Caki2 (cell line): ENCODE data around the gene TMPRSS11D. TPM values are rescaled to one million over a fixed set of nuclear protein-coding genes. Genes with fewer than 3 reads are reported as not detected.

Experiments
- DNase-seq: peaks from one replicate; pipeline ENCODE4 v3.0.0-alpha.2; 2015; ENCODE audit warnings: low read depth
- in situ Hi-C: cut with HindIII; loops from 2 replicates; pipeline ENCODE4 v1.10.0; 2016; ENCODE audit warnings: low sequenced_read_pairs, low pct_unique_long_range_greater_than_20kb, mixed read lengths
- total RNA-seq: library from RNA; depleted of rRNA; stranded (reverse); fragments of >200 nt; shearing (Covaris generic); gene quantifications from 2 replicates; pipeline ENCODE4 v1.2.3, GENCODE V29; 2014; ENCODE audit warnings: low replicate concordance; rRNA removed

The TMPRSS11D gene, protein sequence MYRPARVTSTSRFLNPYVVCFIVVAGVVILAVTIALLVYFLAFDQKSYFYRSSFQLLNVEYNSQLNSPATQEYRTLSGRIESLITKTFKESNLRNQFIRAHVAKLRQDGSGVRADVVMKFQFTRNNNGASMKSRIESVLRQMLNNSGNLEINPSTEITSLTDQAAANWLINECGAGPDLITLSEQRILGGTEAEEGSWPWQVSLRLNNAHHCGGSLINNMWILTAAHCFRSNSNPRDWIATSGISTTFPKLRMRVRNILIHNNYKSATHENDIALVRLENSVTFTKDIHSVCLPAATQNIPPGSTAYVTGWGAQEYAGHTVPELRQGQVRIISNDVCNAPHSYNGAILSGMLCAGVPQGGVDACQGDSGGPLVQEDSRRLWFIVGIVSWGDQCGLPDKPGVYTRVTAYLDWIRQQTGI
- not detected in 2 replicates for total RNA-seq

DNA sequence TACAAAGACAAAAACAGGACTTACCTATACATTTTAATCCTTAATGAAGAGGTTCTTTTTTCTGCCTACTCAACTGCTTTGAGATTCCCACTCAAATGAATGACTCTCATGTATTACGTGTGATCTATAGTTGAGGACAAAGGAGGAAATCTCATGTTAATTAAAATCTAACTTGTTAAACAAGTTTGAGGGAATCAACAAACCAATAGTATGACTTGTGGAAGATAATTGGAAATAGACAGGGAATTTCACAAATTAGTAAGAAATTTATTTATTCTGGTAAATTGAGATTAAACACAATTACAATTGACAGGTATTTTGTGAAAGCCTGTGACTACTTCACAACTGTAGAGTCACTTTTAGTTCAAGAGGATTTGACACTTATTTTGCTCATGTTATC, at the start of gene TMPRSS11D:
TMPRSS11D (minus strand) TSS at position 101 of the 400 bp plus-strand sequence; CDS start at position 32, 69 bp downstream.
- no peak for DNase-seq
- in situ Hi-C loops: no loop called here

DNA sequence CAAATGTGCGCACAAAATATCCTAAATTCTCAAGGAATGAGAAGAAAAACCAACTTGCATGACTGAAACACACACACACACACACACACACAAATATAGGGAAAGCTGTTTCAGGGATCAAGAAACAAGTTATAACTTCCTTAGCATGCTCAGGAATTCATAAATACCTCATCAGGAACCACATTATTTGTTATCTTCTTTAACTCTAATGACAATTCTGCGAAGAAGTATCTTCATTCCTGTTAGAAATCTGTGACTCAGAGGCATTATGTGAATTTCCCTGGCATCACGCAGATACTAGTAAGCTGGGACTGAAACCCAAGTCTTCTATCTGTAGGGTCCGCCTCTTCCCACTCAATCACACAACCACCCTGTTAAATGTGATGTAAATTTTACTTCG, 49.2 kb upstream of the TMPRSS11D start:
- DNase-seq: no peak
- in situ Hi-C loops: no loop called here

DNA sequence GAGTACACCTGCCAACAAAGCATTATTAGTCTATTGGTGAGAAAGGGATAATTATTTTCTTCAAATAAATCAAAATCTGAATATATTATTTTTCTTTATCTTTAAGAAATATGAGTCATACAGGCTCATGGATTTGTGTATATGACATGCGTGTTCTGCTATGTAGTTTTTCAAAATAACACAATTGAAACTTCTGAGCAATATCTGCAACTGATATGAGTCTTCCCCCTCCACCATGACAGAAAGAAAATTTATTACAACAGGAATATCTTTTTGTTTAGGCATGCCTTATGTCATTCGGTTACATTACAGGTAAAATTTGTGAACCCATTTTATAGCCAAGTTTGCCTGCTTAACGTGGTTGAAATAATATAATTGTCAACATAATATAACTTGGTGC, 47.5 kb upstream of the TMPRSS11D start:
- in situ Hi-C loops: no loop called here
- no peak for DNase-seq

DNA sequence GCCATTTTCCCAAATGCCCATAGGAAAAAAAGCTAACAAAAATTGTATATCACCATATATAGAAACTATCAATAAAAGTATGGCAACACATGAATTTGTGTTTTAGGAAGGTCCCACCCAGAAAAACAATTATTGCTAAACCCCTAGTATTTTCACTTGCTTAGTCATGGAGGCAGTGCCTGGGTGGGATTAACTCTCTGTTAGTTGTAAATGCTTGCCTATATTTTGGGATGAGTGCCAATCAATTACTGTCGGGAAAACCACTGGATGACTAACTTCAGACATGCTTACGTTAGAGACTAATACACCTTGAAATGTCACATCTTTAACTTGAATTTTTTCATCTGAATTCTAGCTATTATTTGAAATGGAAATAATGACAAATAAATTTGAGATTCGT, 45.6 kb upstream of the TMPRSS11D start:
- in situ Hi-C loops: no loop called here
- DNase-seq: peak; percentile 23

DNA sequence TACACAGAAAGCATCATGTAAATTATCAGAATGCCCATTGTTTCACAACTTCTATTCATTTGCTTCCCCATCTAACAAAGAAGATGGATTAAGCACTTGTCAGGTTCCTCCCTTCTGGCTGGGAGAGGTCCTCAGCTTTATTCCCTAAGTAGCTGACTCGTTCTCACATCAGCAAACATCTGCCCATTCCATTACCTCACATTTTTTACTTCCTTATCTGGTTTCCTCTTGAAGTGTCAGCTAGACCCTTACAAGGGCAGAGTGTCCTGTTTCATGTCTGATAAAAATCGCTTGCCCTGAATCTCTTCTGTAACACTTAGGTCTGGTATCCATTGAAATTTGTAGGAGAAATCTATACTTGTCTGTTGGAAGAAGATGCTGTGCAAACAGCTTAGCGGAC, 44.7 kb upstream of the TMPRSS11D start:
- peak; percentile 38 for DNase-seq

DNA sequence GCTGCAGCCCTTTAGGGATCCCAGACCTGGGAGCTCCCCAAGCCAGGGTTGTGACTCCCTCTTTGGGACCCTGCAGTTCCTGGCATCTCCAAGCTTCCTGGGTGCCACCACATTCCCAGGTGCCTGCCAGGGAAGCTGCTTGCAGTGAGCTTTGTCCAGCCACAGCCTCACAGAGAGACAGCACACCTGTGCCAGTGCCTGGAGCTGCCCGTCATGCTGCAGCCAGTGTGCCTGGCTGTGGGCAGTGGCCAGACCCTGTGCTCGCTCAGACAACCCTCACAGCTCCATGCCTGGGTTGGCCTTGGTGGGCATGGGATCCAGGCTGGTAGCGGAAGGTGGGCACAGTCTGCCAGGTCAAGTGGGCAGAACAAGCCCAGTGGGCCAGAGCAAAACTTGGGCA, 43.4 kb upstream of the TMPRSS11D start:
- DNase-seq: no peak
- in situ Hi-C loops: no loop called here

More for the DNA sequence above, 44.7 kb upstream of the TMPRSS11D start:
- in situ Hi-C loops: no loop called here

DNA sequence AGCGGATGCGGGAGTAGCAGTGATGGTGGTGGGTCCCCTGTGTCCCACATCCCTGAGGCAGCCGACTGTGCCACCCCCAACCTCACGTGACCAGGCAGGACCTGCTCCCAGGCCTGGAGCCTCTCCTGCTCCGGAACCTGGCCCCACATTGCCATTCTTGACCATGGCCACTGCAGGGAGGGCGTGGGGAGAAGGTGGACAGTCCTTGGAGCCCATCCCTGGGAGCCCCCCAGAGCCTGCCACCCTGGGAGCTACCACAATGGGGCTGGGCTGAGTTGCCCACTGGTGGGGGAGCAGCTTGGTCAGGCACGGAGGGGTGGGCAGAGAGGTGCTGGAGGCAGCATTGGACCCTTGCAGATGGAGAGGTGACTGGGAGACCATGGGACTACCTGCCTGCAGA, 42.7 kb upstream of the TMPRSS11D start:
- DNase-seq: no peak
- in situ Hi-C loops: no loop called here

DNA sequence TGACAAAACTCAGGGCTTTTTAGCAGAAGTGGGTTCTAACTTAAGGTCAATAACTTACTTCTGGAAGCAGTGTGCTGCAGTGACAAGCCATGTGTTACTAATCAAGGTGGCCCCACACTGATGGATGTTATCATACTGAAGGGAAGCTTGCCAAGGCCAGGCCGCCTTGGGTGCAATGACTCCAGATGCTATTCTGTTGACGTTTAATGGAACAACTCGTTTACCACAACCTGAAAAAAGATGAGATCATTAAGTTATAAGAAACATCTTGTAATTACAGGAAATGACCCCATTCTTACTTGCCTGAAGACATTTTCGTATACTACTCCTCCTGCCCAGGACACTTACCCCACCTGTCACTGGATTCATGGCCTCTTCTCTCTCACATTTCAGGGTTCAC, 38.9 kb upstream of the TMPRSS11D start:
- no peak for DNase-seq
- in situ Hi-C loops: no loop called here

DNA sequence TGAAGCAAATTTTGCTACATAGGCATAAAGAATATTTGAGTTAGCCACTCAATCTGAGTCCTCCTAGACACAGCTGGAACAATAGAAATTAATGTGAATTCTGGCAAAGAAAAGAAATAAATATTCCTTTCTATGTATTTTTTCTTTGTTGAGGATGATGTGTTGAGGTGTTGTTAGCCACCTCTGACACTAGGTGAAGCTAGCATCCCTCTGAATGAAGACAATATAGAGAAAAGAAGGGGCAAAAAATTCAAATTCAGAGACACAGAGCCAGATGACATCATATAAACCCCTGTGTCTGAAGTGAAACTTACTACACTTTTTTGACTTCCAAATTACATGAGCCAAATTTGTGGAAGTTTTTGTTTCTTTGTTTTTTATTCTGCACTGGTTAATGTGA, 34.6 kb upstream of the TMPRSS11D start:
- in situ Hi-C loops: no loop called here
- DNase-seq: no peak

DNA sequence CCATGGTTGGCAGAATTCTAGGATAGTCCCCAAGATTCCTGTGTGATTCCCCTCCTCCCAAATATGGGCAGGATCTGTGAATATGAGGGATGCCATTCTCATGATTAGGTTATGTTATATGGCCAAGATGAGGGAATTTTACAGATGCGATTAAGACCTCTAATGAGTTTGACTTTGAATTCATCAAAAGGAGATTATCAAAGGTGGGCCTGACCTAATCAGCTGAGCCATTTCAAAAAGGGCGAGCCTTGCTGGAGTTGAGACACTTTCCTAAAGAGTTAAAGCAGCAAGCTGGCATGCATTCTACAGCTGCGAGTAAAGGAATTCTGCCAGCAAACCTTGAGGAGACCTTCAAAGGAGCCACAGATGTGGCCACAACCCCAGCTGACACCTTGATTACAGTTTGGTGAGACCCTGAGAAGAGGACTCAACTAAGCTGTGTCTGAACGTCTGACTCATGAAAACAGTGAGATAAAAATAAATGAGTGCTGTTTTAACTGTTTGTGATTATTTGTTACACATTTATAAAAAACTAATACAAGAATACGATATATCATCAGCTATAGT, 31.7 kb upstream of the TMPRSS11D start:
- DNase-seq: no peak
- in situ Hi-C loops: no loop called here

DNA sequence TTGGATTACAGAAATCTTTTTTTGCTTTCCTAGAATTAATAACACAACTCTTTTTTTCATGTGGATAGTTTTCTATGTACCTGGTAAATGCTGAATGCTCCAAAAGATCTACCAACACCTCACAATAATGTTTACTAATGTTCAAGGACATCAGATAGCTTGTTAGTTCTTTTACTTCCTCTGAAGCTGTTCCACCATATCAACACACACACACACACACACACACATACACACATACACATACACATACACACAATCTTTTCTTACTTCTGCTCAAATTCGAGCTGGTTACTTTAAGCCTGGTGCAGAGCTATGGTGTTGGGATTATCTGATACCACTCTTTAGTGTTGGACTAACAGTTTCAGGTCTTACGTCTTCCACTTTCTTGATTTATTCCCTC, 28.3 kb upstream of the TMPRSS11D start:
- no peak for DNase-seq
- in situ Hi-C loops: no loop called here

DNA sequence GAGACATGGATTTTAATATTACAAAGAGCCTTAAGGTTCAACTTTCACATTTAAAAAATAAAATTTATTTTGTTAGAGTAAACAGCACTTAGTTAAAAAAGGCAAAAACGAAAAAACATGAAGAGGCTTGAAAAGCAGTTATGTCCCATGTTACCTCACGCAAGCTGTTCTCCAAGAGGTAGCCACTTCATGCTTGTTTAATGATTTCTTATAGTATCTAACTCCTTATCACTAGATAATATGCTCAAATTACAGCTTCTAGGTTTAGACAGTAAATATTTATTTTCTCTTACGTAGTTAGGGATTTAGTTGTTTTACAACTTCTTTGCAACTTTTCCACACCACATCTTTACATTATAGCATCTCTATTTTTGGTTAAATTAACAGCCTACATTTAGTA, 27.8 kb upstream of the TMPRSS11D start:
- no peak for DNase-seq
- in situ Hi-C loops: no loop called here

DNA sequence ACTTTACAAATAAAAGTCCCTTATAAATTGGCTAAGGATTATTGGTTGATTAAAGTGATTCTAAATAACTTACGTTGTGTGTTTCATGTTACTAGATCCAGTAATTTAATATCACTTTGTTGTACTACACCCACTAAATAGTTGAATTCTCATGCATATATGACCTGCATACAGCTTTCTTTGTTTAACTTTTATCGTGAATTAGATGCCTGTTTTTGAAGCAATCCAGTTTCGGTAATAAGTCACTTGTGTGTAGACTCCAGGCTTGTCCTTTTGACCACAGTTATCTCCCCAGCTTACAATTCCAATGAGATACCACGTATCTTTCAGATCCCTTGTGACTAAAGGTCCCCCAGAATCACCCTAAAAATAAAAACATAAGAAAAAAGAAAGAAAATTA, 27.3 kb upstream of the TMPRSS11D start:
- in situ Hi-C loops: no loop called here
- no peak for DNase-seq

DNA sequence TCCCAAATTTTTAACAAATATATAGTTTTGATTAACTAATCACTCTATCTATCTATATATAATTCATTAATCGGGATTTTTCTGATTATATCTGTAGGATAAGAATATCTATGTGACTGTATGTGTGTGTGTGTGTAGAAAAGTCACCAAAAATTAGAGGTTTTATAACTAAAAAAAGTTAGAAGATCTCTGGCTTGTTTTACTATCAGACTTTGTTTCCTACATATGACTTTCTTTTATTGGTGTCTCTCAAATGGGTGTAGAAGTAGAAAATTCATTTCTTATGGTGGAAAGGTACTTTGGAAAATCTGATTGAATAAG, 26.7 kb upstream of the TMPRSS11D start:
- in situ Hi-C loops: no loop called here
- DNase-seq: no peak

DNA sequence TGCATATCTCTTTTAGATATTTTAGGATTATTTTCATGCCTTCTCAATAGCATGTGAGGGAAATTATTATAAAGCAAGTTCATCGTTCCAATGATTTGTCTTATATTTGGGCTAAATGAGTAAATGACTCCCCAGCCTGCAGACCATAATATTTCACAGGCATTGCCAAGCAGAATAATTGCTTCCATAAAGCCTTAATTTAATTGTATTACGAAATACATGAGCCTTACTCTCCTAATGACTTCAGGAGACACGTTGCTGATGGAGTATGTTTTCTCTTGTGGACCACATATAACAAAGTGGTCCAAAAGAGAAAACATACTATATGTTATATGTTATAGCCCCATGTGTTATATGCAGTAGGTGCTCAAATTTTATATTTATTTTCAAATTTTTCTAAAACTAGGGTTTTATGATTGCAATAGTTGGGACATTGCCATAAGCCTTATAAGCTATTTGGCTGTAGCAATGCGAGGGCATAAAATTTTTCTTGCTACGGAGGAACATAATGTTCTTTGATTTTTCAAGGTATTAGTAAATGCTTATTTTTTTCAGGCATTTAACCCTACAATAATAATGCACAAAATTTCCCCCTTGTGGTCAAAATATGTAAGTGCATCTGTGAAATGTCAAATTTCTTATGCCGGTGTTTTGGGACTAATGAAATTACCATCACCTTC, 26.2 kb upstream of the TMPRSS11D start:
- in situ Hi-C loops: no loop called here

DNA sequence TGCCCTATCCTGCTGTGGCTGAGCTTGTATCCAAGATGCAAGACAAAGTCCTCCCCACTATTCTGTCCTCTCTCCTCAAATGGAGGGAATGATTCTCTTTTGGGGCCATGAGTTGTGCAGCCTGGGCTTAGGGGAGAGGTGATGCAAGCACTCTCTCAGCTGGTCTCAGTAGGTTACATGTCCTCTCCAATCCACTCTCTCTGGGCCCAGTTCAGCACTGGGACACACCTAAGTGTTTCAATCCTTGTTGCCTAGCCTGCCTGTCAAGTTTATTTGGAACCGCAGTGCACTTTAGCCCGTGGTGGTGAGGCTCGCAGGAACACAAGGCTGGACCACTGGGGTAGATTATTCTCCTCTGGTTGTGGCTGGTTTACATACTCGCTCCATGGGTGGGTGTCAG, 23.8 kb upstream of the TMPRSS11D start:
- in situ Hi-C loops: no loop called here
- no peak for DNase-seq

More for the DNA sequence above, 26.2 kb upstream of the TMPRSS11D start:
- no peak for DNase-seq

DNA sequence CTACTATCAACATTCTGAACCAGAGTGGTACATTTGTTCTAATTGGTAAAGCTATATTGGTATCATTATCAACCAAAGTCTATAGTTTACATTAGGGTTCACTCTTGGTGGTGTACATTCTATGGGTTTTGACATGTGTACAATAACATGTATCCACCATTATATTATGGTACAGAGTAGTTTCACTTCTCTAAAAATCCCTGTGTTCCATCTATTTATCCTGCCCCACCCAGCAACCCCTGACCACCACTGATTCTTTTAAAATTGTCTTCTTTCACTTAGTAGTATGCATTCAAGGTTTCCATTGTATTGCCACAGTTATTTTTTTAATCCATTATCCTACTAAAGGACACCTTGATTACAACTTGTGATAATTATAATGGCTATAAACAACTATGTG, 15.3 kb upstream of the TMPRSS11D start:
- DNase-seq: no peak
- in situ Hi-C loops: no loop called here

DNA sequence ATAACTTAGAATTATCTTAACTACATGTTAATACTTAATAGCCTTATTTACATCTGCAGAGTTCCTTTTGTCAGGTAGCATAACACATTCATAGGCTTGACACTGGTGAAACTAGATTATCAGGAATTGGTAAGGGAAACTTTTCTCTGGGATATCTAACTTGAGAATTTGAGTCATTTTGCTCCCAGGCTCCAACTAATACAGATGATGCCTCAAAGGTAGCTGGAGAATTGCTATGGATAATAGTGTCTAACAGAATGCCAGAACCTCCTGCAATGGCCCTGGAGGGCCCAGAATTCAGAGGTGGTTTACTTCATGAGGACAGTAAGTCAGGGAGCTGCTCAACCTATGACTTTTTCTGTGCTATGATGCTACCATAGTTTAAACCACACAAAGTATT, 13.9 kb upstream of the TMPRSS11D start:
- in situ Hi-C loops: no loop called here
- no peak for DNase-seq

DNA sequence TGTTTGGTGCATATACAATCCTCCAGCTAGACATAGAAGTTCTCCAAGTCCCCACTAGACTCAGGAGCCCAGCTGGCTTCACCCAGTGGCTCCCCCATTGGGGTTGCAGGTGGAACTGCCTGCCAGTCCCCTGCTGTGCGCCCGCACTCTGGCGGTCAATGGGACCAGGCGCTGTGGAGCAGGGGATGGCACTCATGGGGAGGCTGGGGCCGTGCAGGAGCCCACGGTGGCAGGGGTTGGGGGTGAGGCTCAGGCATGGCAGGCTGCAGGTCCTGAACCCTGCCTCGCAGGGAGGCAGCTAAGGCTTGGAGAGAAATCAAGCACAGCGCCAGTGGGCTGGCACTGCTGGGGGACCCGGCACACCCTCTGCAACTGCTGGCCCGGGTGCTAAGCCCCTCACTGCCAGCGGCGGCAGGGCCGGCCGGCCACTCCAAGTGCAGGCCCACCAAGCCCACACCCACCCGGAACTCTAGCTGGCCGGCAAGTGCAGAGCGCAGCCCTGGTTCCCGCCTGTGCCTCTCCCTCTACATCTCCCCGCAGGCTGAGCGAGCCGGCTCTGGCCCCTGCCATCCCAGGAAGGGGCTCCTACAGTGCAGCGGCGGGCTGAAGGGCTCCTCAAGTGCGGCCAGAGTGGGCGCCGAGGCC, 12.7 kb upstream of the TMPRSS11D start:
- DNase-seq: no peak
- in situ Hi-C loops: no loop called here
